GM21717 (cell line): ENCODE data around the gene MAST4.
A peak's percentile ranks its signal among the peaks of the same experiment; 100 is the strongest.

Source experiments
- ATAC-seq: cut with Tn5 transposase; IDR thresholded peaks from one replicate; pipeline ENCODE4 v1.9.1; 2021; ENCODE audit warnings: mild to moderate bottlenecking, moderate library complexity; ENCODE audit not compliant: unreplicated experiment

The MAST4 gene

DNA sequence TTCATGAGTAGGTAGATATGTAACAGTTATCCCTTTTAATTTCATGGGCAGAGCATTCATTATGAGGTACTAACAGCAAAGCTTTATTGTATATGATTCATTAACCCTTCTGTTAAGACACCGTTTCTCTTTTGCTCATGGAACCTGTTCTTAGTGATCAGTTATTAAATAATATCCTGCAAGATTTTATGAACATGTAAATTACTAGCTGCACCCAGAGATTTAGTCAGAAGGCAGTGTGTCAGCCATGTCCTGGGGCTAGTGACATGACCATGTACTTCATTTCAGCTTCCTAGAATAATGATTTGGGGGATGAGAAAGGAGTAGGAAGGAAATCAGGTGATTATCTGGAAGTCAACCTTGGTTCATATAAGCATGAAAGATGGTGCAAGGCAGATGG lies 7.0 kb downstream of the MAST4 start:
- no peak for ATAC-seq

DNA sequence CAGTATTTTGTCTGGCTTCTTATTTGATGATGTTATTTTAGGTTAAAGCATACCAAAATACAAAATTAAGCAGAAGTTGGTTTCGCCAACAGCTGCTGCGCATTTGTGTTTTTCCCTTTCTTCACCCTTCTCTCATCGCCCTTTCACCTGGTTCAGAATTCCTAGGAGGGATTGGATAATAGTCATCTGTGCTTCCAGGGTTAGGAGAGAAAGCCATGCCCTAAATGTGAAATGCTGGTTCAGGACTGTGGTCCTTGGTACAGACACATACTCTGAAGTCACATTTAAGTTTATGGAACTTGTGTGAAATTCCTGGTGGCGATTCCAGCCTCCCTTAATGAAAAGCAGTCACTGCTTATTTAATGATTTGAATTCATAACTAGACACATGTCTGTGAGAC lies 7.7 kb downstream of the MAST4 start:
- no peak for ATAC-seq

GRCh38 chr5:66606713-66607112 lies 10.5 kb downstream of the MAST4 start:
- no peak for ATAC-seq

DNA sequence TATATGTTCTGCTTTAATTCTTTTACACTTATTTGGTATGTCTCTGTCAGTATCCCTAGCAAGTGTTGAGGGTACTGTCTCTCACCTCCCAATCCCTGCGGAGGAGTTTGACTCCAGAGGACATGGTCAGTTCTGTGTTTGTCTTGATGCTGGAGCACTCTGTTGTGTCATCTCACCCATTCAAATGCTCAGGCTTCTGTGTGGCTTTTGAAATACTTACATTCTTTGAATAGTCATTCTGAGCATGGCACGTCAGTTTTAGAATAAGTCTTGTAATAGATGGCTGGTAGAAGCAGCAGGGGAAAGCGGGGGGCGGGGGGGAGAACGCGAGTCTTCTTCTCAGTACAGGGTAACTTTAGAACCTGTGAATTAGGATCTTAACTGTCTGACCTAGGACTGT lies 12.3 kb downstream of the MAST4 start:
- no peak for ATAC-seq

GRCh38 chr5:66609615-66610014 lies 13.4 kb downstream of the MAST4 start:
- ATAC-seq: no peak

DNA sequence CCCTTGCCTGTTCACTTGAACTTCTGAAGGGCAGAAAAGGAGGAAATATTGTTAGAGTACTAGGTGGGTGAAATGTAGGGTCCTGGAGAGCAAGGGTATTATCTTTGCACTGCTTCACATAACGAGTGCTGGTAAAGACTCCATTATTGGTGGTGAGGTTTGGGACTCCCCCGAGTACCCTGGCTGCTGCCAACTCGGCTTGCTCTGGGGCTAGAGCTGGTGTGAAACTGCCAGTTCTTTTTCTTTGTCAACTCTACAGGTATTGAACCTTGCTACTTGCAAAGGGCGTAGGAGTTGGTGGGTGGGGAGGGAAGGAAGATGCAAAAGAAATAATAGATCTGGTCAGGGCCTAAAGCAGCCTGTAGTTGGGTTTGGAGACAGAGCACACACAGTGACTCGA lies 16.0 kb downstream of the MAST4 start:
- no peak for ATAC-seq

- ATAC-seq: no peak
These were observed 18.9 kb downstream of the MAST4 start for GRCh38 chr5:66615136-66615535.

GRCh38 chr5:66615894-66616293 lies 19.7 kb downstream of the MAST4 start:
- ATAC-seq: no peak

GRCh38 chr5:66616520-66617225 lies 20.5 kb downstream of the MAST4 start:
- ATAC-seq: no peak

GRCh38 chr5:66617226-66617861 lies 21.2 kb downstream of the MAST4 start:
- peak; percentile 87 for ATAC-seq

DNA sequence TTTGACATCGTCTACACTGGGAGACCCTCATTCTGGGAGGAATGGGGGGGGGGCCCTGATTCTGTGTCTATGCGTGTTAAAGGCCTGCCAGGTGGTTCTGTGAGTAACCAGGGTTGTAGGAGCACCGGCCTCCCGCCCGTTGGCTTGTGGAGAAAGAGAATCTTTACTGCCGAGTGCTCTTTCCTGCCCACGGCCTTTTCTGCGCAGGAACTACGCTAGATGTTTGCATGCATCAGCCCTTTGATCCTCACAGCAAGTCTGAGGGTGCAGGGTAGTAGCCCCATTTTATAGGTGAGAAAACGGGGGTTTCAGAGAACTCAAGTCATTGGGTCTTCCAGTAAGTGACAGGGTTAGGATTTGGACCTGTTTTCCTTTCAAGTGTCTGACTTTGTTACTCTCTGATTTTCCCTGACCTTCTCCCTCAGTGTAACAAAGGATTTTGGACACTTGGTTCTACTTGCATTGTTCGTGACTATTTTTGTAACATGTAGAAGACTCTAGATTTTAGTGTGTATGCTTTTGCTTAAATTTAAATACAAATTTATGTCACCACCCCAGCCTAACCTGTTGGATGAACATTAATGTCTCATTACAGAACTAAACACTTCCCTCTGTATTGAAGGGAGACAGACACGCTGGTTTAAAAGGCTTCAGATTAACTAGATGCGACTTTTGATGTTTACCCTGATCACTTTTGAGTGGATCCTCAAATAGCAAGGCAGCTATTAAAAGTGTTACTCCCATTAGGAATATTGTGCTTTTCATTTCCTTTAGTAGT lies 22.0 kb downstream of the MAST4 start:
- ATAC-seq: peak; percentile 36

DNA sequence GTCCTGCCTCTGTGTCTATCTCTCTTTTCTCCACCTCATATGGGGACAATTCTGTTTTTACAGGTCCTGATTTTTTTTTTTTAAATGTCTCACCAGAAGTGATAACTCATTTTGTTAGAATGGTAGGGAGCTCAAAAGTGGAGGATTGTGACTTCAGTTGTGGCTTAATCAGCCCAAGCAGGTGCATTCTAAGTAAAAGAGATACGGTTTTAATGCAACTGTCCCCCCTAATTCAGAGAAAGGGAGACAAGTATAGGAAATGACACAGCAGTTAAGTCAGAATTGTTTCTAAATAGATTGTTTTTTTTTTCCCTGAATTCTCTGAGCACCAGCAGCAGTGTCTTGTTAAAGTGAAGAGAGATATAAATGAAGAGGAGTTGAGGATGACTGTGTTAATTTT lies 24.5 kb downstream of the MAST4 start:
- ATAC-seq: no peak

DNA sequence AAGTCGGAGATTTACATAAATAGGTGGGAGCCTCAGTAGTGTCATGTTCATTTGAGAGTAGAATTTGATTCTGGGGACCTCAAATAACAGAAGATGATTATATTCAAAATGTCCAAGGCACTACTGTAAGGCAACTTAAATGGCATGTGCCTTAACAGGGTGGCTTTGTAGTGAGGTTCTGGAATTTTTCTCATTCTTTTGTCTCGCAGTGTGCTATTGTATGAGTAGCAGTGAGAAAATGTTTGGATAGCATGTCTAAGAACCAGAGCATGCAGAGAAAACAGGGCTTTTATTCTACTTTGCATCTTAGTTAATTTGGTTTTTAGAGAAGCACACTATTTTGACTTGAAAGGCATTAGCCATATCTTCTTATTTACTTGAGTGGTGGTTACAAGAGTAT lies 25.0 kb downstream of the MAST4 start:
- no peak for ATAC-seq

- no peak for ATAC-seq
These were observed 25.5 kb downstream of the MAST4 start for GRCh38 chr5:66621736-66622135.

- ATAC-seq: no peak
These were observed 32.4 kb downstream of the MAST4 start for GRCh38 chr5:66628561-66628960.

GRCh38 chr5:66629446-66629845 lies 33.3 kb downstream of the MAST4 start:
- ATAC-seq: no peak

- ATAC-seq: no peak
These were observed 37.6 kb downstream of the MAST4 start for GRCh38 chr5:66633754-66634153.

DNA sequence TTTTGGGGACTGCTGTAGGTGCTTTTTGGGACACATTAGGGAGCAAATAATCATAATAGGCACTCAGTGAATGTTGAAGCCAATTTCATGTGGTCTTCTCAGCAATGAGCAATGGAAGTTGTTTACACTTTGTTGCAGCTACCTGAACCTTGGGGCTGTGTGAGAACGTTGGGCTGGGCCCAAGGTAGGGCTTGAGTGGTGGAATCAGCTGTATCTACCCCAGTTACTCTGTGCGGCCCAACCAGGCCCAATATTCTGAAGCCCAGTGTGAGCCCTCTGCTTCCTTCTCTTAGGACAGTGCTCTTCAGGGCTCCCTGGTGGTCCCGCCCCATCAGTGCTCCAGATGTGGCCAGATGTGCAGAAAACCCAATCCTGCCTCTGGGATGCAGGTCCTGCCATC lies 38.4 kb downstream of the MAST4 start:
- ATAC-seq: no peak

GRCh38 chr5:66637994-66638393 lies 41.8 kb downstream of the MAST4 start:
- no peak for ATAC-seq

DNA sequence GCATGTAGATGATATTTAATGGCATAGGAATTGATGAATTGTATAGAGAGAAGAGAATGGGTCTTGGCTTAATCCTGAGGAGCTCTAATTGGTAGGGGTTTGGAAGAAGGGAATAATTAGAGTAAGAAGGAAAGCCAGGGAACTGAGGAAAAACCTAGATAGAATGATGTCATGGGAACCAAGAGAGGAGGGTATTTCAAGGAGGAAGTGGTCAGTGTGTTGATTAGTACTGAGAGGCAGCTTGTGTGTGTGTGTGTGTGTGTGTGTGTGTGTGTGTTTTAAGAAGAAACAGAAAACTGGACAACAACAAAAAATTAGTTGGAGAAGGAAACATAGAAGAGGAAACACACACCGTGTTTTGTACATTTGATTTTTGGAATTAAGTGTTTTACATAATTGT lies 42.8 kb downstream of the MAST4 start:
- no peak for ATAC-seq

DNA sequence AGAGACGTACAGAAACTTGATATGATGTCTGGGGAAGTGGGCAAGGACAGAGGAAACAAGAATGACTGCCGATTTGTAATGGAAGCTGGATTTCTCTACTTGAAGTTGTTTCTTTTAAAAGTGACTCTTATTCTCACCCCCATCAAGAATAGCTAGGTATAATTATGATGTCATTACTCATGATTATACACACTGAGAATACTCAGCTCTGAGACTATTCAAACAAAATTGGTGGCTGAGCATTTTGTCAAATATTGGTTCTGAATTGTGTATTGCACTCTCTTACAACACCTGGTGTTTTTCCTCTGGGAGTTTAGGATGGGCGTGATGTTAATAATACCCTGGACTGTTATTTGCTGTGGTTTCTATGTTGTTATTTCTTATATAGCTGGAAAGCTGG lies 46.3 kb downstream of the MAST4 start:
- ATAC-seq: no peak

GRCh38 chr5:66643387-66643786 lies 47.2 kb downstream of the MAST4 start:
- ATAC-seq: no peak
